GM19395 (cell line): ENCODE data around the gene DDO.
"Not testable (repeated sequence)": the region's sequence is repeated elsewhere in the genome, so short reads cannot be mapped to it uniquely, and the experiment has no call there.

Source experiments
- ATAC-seq: cut with Tn5 transposase; IDR thresholded peaks from one replicate; pipeline ENCODE4 v1.9.1; 2021; ENCODE audit warnings: mild to moderate bottlenecking, moderate library complexity; ENCODE audit not compliant: unreplicated experiment

DDO gene

DNA sequence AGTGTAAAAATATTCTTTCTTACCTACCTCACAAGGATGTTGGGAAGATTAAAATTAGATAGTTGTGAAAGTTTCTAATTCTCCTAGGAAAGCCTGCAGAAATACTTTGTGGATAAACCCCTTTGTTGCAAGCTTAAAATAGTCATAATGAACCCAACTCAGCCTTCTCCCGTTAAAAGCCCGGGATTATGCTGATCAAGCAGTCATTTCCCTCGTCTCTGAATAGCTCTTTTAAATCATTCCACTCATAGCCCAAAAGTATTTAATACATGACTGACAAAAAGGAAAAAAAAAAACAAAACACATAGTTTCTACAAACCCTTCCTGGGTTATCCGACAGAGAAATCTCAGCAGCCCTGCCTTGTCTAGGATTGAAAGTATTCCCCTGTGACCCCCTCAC is 46.3 kb downstream of the DDO start:
- ATAC-seq = no peak

DNA sequence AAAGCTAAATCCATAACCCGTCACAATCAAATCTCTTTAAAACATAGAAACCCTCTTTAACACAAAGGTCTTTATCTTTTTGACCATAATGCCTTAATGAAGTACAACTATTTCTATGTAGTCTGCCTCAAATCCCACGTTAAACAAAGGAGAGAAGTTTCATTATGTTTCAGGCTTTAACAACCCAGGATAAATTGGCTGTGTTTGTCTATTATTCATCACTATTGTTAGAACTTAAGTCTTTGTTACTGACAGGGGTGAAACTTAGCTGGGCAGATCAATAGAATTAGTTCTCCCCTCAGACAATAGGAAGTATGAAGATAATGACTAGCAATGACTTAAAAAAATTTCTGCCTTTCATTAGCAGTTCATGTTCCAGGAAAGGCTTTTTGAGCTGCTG is 47.1 kb downstream of the DDO start:
- ATAC-seq = no peak

DNA sequence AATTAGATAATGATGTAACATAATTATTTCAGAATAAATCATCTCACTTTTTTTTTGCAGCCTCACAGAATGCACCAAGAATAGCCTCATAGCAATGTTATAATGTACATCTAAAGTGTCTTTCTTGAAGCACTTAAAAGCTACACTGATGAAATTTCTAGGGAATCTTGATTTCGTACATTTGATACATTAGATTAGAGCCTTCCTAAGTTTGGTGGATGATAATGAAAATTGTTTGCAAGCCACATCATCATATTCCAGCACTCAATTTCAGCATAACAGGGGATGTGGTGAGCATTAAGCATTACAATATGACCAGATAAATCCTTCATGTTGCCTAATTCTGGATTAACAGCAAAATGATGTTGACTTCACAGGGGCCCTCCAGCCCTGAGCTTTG is 47.5 kb downstream of the DDO start:
- no peak for ATAC-seq

DNA sequence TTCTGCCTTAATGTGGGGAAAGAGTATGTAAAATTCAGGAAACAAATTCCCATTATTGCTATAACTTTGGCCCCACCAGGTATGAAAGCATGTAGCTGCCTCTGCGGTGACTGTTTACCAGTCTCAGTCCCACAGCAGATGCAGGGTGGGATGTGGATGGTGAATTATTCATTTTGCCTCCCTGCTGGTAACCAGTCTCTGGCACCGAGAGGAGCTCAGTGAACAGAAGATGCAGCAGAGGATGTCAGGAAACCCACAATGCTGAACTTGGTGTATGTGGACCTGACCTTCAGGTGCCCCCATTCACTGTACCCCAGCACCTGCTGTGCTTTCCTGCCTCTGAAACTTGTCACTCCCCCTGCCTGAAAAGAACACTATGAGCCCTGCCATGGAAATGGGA is 48.4 kb downstream of the DDO start:
- no peak for ATAC-seq

DNA sequence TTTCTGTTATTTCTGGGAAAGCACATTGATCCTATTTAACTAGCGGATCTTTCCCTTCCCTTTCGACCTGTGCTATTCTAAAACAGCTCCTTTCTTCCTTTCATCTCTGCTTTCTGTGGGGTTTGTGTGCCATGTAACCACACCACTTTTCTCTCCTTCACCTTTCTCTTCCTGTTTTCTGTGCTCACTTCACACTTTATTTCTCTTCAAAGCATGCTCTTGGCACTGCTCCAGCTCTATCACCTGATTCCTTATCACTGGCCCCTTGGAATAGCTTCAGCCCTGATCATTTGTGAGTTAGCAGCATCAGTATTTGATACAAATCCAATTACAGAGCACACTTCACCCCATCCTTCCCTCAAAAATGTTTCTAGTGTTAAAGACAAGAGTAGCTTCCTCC is 49.1 kb downstream of the DDO start:
- ATAC-seq = no peak

DNA sequence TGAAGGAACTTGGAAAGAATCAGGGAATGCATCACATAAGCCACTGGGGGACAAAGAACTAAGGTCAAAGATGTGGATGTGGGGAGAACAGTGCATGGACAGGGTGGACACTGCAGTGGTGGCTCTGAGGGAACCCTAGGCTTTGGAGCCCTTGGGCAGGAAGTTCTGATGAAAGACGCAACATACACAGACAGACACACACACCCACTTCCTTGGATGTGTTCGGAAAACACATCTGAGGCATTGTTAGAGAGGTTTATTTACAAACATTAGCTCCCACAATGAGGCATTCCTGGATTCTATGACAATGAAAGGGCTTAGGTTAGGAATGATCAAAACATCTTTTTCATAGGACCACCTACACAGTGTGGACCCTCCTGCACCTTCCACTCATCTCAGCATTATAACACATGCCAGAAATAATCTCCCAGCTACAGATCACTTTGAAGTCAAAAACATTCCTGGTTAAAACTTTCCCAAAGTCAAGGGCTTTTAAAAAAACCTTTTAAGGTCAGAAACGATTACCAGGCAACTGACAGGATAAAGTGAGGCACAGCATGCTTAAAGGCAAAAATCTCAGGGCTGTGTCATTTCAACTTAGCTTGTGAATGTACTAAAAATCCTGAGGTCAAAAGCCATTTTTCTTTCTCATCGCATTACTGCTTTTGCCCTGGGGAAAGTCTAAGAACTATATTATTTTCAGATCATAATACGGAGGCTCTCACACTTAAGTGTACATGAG is 50.8 kb downstream of the DDO start:
- ATAC-seq = no peak

DNA sequence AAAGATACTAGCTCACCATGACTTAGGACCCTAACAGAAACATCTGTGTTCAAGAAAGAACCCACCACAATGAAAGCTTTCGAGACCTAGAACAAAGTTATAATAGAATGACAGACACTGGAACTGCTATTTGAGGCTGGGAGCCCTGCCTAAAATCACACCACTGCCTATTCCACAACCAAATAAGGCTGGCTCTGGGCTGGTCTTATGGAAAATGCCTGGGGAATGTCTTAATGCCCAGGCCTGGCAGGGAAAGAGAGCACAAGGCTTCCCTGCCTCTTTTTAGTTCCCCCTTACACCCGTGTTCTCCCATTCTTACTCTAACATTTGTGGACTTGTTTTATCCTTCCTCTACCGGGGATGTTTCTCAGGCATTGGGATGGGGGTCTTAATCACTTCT is 51.6 kb downstream of the DDO start:
- no peak for ATAC-seq

DNA sequence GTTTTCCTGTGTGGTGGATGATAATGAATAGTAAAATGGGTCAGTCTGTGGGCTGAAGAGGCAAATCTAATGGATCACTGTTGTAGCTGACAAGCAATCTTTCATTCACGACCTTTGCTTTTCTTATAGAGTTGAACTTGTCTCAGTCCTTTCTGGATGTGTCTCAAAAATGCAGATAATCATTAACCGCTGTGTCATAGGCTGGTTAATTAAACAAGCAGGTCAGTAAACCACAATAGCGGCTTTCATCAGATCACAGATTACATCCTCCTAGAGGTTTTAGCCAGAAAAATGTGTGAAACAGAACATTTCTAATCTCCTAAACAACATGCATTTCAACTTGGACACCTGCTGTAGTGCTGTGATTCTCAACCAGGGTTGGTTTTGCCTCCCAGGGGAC is 54.7 kb downstream of the DDO start:
- ATAC-seq = no peak

DNA sequence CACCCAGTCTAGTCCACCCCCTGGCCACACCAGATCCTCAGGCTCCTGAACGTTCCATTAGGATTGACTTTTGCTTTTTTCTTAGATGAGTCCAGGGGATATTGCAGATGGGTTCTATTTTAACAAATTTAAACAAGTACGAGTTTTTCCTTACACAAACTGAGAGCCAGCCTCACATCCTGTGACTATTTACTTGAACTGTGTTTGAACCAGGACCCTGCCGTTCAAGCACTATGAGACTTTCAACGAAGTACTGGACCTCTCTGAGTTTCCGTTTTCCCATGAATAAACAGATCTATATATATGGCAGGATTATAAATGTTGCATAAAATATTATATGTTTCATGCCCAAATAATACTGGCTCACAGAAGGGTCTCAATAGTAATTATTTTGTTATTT is 55.8 kb downstream of the DDO start:
- no peak for ATAC-seq

DNA sequence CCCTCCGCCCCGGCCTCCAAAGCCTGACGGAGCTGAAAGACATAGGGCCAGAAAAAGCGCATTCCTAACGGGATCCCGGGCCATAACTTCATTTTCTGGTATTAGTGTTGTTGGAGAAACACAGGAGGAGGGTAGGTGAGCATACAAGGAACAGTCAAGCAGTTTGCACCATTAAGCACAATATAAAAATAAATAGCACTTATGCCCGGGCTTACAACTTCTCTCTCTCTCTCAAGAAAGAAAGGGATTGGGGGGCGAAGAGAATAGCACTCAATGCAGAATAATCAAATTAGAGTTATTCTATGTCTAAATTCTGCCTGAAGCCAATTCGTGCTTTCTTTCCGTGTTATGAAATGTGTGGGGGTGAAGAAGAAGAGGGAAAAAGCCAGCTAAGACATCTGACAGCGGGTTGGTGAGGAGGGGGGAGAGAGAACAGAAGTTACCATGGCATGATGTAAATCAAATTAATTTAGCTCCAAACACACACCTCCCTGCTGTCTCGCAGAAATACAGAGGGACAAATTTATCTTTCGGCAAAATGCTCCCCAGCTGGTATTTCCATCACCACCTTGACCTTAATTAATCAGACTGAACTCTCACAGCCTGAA is 56.7 kb downstream of the DDO start:
- ATAC-seq = no peak

DNA sequence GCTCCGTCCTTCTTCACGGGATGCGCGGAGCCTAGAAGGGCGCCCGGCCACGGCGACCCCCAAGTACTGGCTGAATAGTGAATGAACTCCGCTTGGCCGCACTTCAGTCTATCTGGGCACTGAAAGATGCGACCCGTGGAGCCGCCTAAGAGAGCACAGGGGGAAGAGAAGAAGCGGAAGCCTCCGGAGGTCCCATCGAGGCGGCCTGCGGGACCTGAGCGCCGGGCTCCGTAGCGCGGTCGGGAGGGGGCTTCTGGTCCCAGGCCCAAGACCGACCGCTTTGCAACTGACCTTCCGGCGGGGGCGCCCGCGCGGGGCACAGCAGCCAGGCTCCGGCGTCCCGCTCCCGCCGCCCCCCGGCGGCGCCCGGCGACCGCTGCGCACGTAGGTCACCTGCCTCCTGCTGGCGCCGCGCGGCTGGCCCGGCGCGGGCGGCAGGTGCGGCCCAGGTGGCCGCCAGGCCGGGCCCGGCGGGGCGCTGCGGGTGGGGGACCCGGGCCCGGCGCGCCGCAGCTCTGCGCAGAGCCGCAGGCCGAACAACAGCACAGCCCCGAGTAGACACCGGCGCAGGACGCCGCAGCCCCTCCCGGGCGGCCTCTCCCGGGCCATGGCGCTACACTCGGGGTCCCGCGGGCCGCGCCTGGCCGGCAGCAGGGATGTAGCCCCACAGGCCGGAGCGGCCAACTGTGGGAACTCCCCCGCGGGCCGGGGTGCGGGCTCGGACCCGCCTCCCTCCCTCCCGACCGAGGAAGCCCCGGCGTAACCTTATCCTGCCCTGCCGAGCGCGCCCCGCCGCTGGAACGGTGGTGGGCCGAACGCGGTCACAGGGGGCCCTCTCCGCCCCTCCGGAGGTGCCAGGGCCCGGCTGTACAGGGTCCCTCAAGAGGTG is 57.5 kb downstream of the DDO start, which contains the start of gene METTL24:
TSS of gene METTL24 (minus strand) at position 686 of the 889 bp plus-strand sequence. CDS start at position 609, 77 bp downstream.
- no peak for ATAC-seq

DNA sequence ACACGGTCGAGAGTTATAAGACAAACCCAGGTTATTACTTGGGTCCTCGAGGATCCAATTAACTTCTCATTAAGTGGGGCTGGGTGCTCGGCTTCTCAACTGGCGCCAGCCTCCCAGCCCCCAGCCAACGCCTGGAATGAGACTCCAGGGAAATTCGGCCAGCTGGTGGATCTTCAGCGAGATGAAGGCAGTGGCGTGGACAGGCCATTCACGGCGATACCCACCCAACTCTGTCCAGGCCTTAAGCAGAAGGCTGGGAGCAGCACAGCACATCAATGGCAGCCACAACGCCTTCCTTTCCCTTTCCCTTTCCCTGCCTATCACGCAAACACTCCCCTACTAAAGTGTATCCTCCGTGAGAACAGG is 58.1 kb downstream of the DDO start:
- no peak for ATAC-seq

DNA sequence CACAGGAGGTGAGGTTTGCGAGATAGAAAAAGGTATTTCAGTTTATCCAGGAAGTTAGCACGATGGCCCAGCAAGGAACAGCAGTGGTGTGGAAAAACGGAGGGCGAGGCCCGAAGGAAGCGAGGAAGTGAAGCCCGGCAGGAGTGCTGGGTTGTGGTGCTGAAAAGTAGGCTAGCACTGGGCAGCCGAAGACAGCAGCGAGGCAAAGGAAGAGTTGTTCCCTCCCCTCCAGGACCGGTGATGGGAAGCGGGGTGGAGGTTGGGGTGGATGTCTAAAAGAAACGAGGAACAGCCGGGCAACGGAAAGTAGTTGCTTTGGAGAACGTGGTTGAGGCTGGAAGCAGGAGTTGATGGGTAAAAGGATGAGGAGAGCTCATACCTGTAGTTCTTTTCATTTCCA is 58.6 kb downstream of the DDO start:
- no peak for ATAC-seq

DNA sequence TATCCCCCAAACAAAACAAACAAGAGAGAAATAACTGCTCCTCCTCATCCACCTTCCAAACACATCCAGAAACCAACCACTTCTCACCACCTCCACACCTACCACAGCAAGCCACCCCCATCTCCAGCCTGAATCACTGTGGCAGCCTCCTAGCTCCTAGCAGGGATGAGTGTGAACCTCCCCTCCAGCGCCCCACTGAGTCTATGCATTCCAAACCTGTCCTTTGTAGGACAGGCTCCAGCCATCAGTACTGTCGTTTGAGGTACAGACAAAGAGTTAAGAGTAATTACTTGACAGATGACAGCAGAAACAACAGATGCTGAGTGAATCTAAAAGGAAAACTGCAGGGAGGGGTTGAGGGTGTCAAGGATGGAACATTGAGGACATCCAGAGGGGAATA is 59.6 kb downstream of the DDO start:
- ATAC-seq = no peak

DNA sequence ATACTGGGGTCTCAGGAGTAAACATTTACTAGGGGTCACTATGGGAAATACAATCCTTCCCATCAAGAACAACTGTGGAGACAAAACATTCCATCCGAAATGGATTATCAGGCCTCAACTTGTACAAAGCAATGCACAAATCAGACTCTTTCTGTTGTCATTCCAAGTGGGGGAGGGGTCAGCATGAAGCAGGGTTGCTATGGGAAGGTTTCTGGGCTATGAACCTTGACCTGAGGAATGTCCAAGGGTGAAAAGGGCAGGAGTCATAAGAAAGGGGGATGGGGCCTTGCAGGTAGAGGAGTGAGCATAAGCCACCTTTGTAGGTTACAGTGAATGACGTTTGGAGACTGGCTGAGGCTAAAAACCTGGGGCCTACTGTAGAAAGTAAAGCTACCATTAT is 60.4 kb downstream of the DDO start:
- no peak for ATAC-seq

DNA sequence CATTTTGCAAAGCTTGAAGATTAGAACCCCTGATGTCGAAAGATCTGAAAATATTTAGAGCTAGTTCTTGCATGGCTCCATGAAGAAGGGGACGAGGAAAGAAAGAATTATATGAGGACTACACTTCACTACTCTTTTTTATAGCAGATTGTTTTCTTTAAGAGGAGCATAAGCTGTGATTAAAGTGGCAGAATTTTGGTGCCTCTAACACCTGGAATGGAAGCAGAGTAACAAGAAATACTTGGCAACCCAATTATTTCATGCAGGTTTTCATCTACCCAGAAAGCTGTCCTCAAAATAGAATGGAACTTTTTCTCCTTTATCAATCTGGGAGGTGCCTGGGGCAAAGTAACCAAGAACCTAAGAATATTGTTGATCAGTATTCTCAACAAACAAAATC is 61.2 kb downstream of the DDO start:
- ATAC-seq = no peak

DNA sequence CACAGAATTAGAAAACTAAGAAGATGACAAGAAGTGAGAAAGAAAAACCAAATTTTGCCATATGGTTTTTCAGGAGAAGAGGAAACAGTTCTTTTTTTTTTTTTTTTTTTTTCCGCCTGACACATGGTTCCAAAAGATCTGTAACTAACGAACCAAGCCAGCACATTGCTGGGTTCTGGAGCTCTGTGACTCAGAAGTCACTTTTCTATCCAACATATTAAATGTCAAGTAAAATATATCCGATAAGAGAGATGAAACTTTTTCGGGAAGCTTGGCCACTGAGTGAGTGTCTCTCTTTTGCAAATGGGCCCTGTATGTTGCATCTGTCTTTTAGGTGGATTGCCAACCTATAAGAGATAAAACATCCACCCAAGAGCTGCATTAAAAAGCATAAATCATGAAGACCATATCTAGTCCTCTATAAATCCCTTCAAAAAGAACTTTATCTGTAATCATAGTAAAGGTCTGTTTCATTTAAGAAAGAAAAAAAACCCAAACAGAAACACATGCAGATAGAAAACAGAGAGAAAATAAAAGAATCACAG is 61.8 kb downstream of the DDO start:
- no peak for ATAC-seq

DNA sequence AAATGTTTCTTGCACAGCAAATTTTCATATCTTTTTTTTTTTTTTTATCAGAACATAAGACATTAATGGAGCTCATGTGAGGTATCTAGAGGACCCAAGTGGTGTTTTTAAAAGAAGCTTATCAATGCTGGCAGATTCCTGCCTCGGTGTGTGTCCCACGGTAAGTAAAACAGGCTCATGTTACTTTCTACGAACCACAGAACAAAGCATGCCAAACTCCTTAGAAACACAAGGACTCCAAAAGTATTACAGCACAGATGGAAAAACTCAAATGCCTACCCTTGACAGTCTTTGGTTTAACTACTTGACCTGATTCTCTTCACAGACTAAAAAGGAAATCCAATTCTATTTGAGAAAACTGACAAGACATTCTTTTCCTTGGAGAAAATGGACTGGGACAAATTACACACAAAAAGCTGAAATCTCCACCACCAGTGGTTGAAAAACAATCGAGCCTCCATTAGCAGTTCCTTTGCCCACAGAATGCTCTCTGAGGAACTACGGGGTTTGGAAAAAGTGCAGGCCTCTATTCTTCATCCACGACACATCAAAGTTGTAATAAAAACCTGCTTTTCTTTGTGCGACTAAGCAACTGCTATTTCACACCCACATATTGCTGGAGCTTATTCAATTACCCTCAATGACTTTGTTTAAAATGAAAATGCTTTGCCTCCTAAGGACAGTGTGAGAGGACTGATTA is 62.7 kb downstream of the DDO start:
- ATAC-seq = no peak

DNA sequence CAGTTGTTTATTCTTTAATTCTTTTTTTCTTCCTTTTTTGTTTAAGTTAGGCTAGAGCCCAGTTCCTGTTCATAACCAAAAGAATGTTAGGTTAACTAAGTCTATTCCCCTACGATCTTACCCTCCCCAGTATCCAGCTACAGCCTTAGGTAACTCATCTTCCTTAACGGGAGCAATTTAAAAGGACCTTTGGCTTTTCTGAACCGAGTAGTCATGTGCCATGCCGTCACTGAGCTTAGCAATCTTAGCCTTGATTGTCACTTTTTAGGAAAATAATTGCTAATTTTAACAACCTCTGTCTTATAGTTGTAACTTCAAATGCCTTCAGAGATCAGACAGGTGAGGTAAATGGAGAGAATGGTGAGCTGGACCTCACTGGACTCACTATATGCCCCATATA is 63.4 kb downstream of the DDO start:
- ATAC-seq = no peak

DNA sequence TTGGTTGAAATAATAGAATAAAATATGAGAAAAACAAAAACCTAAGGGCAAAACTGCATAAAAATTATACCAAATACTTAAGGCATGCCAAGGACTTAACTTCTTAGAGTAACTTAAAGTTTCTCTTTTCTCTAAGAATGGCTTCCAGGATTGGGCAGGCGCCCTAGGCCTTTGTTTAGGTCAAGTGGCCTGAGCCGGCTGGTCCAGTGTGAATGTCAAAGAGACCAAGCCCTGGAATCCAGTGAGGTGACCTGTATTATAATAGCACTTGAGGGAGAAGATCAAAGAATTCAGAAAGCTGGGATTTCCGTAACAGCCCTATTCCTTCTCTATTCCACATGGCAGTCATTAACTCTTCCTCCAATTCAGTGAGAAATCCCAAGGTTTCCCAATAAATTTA is 63.8 kb downstream of the DDO start:
- ATAC-seq = no peak

DNA sequence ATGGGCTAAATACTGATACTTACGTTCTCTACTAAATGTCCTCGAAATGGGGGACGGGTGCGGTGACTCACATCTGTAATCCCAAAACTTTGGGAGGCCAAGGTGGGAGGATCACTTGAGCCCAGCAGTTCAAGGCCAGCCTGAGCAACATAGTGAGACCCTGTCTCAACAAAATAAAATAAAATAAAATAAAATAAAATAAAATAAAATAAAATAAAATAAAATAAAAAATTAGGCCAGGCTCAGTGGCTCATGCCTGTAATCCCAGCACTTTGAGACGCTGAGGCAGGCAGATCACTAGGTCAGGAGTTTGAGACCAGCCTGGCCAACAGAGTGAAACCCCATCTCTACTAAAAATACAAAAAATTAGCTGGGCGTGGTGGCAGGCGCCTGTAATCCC is 64.8 kb downstream of the DDO start:
- not testable (repeated sequence) for ATAC-seq
